ENCODE results near the gene NOS3.

- TF ChIP-seq YY1 (IDR thresholded peaks at IDR 0.05; ENCODE audit: insufficient read depth, insufficient read length) (no peak), ZNF274 (IDR thresholded peaks at IDR 0.05; ENCODE audit: low read depth, low read length) (no peak), SUZ12 (IDR thresholded peaks at IDR 0.05; ENCODE audit: extremely low read depth, insufficient read depth, insufficient read length) (no peak)
Measured at GRCh38 chr7:151005566-151005965, 14.7 kb downstream of the NOS3 start.
